Osteocyte (in vitro differentiated cells): ENCODE measurements around the gene ADAMTSL5. TPM values are rescaled to one million over a fixed set of nuclear protein-coding genes. Genes with fewer than 3 reads are reported as not detected.
A peak's percentile ranks its signal among the peaks of the same experiment; 100 is the strongest.

Experiments
- DNase-seq: peaks from one replicate; pipeline ENCODE4 v3.0.0; 2021; ENCODE audit warnings: mixed read lengths; ENCODE audit not compliant: unreplicated experiment; ENCODE audit errors: extremely low spot score
- H3K27ac Mint-ChIP-seq: one replicate; pipeline ENCODE4 v1.8.0; 2021; ENCODE audit warnings: mild to moderate bottlenecking, mixed read lengths; ENCODE audit not compliant: unreplicated experiment
- H3K27me3 Mint-ChIP-seq: one replicate; pipeline ENCODE4 v1.8.0; 2021; ENCODE audit warnings: mixed read lengths; ENCODE audit not compliant: unreplicated experiment
- H3K36me3 Mint-ChIP-seq: one replicate; pipeline ENCODE4 v1.8.0; 2021; ENCODE audit warnings: mixed read lengths; ENCODE audit not compliant: unreplicated experiment
- H3K4me1 Mint-ChIP-seq: one replicate; pipeline ENCODE4 v1.8.0; 2021; ENCODE audit warnings: mixed read lengths; ENCODE audit not compliant: unreplicated experiment
- H3K4me3 Mint-ChIP-seq: one replicate; pipeline ENCODE4 v1.8.0; 2021; ENCODE audit warnings: mild to moderate bottlenecking, moderate library complexity, mixed read lengths; ENCODE audit not compliant: unreplicated experiment
- H3K9me3 Mint-ChIP-seq: one replicate; pipeline ENCODE4 v1.8.0; 2021; ENCODE audit warnings: mixed read lengths; ENCODE audit not compliant: unreplicated experiment
- total RNA-seq: library from RNA; stranded (reverse); gene quantifications from 2 replicates; pipeline ENCODE4 v1.2.1, GENCODE V29; 2021
- TF ChIP-seq, protein P1 (sequence below): fragments of 200-600 bp; sonication (generic); IDR thresholded peaks from 2 replicates; pipeline ENCODE4 v1.5.0; 2021; ENCODE audit warnings: antibody characterized with exemption, mild to moderate bottlenecking, moderate library complexity

ADAMTSL5 gene
- total RNA-seq, 1 donor from 2014 or later = 6.4 TPM

DNA sequence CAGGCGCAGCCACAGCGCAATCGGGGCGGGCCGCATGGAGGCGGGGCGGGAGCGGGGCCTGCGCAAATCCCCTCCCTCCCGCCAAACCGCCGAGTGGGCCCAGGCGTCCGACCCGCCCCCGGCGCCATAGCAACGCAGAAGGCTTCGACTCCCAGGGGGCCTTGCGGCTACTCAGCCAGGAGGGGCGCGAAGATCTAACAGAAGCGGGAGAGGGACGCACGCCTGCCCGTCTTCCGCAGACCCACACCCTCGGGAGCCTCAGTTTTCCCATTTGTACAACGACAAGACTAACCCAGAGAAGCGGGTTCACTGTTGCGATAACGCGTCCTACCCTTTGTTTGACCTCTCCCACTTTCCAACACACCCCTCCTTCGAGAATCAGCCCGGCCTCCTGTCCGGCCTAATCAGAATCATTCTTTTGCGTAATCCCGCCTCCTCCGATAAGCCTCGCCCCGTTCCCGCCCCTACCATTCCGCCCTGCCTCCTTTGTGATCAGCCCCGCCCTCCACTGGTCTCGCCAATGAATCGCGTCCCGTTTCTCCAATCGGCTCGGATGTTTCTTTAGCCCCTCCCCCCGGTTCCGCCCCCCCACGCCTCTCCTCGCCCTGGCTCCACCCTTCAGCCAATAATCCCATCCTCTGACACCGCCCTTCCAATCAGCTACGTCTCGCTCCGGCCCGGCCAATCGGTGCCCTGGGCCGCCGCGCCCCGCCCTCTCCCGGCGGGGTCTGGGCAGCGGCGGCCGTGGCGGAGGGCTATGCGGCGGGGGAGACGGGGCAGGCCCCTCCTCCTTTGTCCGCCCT lies 22.3 kb downstream of the ADAMTSL5 start, which contains the start of gene PCSK4:
PCSK4 (minus strand) TSS at position 40 of the 803 bp plus-strand sequence; CDS start at position 36, 4 bp downstream.
- Mint-ChIP-seq H3K27ac (peak within 1 kb of the TSS; percentile 93), H3K27me3 (peaks cover 9% of the 10 kb centered on the region), H3K9me3 (no peaks in the 10 kb centered on the region), H3K4me1 (peaks cover 10% of the 10 kb centered on the region), H3K4me3 (peak within 1 kb of the TSS; percentile 87), H3K36me3 (no peaks in the 10 kb centered on the region)
- TF ChIP-seq, protein P1, sequence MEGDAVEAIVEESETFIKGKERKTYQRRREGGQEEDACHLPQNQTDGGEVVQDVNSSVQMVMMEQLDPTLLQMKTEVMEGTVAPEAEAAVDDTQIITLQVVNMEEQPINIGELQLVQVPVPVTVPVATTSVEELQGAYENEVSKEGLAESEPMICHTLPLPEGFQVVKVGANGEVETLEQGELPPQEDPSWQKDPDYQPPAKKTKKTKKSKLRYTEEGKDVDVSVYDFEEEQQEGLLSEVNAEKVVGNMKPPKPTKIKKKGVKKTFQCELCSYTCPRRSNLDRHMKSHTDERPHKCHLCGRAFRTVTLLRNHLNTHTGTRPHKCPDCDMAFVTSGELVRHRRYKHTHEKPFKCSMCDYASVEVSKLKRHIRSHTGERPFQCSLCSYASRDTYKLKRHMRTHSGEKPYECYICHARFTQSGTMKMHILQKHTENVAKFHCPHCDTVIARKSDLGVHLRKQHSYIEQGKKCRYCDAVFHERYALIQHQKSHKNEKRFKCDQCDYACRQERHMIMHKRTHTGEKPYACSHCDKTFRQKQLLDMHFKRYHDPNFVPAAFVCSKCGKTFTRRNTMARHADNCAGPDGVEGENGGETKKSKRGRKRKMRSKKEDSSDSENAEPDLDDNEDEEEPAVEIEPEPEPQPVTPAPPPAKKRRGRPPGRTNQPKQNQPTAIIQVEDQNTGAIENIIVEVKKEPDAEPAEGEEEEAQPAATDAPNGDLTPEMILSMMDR = no peak
- DNase-seq = peak; percentile 99

DNA sequence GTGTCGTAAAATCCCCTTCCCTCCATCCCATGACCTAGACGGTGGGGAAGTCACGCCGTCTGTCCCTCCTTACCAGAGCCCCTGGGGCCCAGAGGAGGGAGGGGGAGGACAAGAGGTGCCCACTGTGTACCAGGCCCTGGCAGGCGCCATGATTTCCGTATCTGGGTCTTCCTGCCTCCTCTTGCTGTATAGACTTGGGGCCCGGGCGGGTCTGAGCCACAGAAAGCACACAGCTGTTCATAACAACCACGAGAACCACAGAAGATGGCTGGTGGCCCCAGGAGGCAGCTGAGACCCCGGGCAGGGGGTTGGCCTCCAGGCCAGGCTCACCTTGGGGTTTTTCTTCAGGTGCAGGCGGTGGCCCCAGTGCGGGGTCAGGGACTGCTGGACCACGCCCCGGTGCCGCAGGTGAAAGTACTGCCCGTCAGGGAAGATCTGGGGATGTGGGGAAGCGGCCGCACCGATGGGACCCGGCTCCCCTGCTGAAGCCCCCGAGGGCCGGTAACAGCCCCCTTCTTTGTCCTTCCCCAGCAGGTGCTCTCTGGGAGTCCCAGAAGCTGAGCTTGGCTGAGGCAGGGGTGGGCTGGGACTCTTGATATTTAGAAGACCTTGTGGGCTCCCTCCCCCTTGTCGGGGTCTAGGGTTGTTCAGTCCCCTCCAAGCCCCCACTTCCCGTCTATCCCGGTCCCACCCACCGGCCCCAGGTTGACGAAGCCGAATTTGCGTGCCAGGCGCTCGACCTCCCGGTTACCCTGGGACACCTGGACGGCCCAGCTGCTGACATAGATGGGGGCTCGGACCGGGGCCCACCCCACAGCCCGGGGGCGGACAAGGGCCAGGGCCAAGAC lies 23.1 kb downstream of the ADAMTSL5 start:
- H3K4me3 Mint-ChIP-seq = peak overlapping the region; percentile 60
- peaks cover 9% of the 10 kb centered on the region for H3K27me3 Mint-ChIP-seq
- H3K27ac Mint-ChIP-seq = no peak overlapping the region
- no peaks in the 10 kb centered on the region for H3K9me3 Mint-ChIP-seq
- no peaks in the 10 kb centered on the region for H3K36me3 Mint-ChIP-seq
- TF ChIP-seq, protein P1 = no peak
- H3K4me1 Mint-ChIP-seq = peaks cover 10% of the 10 kb centered on the region
- DNase-seq = no peak

DNA sequence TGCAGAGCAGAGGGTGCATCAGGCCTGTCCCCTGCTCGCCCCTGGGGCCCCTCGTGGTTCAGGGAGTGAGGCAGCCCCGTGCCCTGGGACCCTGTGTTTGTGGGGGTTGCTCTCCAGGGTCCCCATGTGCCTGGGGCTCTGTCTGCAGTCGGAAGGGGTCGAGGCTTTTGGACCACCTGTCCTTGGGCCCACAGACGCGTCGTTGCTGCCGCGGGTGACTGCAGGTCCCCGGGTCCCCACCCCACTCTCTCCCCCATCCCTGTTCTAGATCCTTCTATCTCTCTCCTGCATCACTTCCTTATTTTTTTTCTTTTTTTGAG lies 24.6 kb downstream of the ADAMTSL5 start:
- Mint-ChIP-seq H3K4me1 (peaks cover 10% of the 10 kb centered on the region), H3K9me3 (no peaks in the 10 kb centered on the region), H3K4me3 (no peak overlapping the region)

DNA sequence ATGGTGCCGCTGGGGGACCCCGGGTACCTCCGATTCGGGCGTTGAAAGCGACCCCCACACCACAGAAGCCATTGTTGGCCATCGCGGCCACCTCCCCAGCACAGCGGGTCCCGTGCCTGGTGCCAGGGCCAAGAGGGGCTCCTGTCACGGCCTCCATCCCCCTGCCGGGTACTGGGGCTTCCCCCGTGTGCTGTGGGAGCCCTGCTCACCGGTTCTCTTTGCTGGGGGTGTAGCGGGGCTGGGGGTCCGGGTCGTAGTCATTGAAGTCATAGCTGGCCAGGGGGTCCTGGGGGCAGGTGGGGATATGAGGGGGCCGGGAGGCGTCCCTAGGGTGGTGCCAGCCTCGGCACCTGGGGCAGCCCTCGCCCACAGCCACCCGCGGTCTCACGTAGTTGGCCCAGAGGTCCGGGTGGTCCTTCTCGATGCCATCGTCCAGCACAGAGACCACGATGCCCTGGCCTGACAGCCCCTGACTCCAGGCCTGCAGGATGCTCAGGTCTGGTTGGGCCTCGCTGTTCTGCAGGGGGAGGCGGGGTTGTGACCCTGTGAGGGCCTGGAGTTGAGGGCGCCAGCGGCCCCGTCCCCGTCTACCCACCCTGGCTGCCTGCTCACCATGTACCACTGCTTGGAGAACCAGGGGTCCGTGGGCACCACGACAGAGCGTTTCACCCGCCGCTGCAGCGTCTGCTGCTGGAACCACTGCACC lies 25.1 kb downstream of the ADAMTSL5 start:
- no peak overlapping the region for H3K4me3 Mint-ChIP-seq
- no peaks in the 10 kb centered on the region for H3K36me3 Mint-ChIP-seq
- DNase-seq = peak; percentile 83

More for the DNA sequence above, 24.6 kb downstream of the ADAMTSL5 start:
- Mint-ChIP-seq H3K36me3 (no peaks in the 10 kb centered on the region), H3K27ac (no peak overlapping the region), H3K27me3 (peaks cover 9% of the 10 kb centered on the region)
- DNase-seq = no peak
- TF ChIP-seq, protein P1 = no peak

More for the DNA sequence above, 25.1 kb downstream of the ADAMTSL5 start:
- peaks cover 10% of the 10 kb centered on the region for H3K4me1 Mint-ChIP-seq
- H3K9me3 Mint-ChIP-seq = no peaks in the 10 kb centered on the region
- H3K27me3 Mint-ChIP-seq = peaks cover 6% of the 10 kb centered on the region
- no peak overlapping the region for H3K27ac Mint-ChIP-seq
- TF ChIP-seq, protein P1 = no peak
